Stimulated activated CD4-positive, alpha-beta T cell treated with anti-CD3 and anti-CD28 coated beads, Interleukin-2, amount 100 ng/mL, for 4 hours (primary cell): Measurements from ENCODE around the gene LSM12.
"Not testable (repeated sequence)": the region's sequence is repeated elsewhere in the genome, so short reads cannot be mapped to it uniquely, and the experiment has no call there.

Source experiments
- DNase-seq: peaks from one replicate; pipeline ENCODE4 v3.0.0-alpha.2; 2020; ENCODE audit warnings: low read depth

LSM12 gene

DNA sequence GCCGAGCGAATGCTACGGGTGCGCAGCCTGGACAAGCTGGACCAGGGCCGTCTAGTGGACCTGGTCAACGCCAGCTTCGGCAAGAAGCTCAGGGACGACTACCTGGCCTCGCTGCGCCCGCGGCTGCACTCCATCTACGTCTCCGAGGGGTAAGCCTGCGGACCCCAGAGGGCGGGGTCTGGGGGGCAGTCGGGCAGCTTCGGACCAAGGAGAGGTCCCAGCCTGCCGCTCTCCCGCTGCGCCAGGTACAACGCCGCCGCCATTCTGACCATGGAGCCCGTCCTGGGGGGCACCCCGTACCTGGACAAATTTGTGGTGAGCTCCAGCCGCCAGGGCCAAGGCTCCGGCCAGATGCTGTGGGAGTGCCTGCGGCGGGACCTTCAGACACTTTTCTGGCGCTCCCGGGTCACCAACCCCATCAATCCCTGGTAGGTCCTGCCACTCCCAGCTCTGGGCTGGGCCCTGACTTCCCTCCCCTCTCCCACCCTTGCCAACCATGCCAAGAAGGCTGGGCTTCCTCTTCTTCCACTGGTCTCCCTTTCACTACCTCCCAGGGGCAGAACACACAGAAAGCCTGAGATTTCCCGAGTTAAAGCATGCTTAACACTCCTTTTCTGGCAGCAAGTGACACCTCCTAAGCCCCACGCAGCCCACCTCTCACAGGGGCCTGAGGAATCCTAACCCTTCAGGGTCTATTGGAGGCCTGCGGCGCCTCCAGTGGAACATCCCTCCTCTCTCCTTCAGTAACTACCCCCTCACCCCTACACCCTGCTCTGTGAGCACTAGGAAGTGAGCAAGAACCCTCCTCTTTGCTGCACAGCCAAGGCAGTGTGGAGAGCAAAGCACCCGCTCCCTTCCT, 58.9 kb downstream of the LSM12 start:
- no peak for DNase-seq

DNA sequence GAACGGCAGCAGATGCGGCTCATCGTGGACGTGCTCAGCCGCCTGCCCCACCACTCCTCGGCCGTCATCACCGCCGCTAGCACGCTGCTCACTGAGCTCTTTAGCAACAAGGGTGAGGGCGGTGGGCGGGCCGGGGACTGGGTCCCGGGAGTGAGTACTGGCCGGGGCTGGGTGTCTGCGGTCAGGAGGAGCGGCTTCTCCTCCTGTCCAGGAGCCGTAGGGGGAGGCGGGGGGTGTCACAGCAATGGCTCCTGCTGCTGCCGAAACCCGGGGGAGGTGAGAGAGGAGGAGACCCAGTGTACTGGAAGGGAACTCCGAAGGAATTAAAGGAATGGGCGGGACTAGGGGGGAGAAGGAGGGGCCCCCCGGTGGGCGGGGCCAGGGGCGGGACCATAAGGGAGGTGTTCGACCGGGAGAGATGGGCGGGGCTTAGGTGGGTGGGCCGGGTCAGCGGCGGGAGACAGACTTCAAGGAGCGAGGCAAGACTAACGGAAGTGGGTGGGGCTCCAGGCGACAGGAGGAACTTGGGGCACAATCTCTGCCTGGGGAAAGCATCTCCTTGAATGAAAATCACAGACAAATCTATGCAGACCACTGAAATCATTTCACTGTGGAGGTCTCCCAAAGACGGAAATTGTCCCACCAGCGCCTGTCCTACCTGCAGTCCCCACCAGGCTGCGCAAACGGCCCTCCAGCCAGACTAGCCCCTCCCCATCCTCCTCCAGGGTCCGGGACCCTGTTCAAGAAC, 59.7 kb downstream of the LSM12 start:
- DNase-seq, result peak; percentile 97

DNA sequence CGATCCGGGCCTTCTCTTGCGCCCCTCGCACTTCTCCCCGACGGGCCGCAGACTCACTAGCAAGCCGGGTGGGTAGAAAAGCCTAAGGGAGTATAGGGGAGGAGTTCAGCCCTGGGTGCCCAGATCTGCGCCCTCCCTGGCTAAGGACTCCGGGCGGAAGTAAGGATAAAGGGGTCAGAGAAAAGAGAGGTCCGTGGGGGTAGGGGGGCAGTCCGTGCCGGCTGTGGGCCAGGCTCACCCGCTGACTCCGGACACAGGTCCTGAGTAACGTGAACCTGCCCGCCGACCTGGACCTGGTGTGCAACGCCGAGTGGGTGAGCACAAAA, 60.2 kb downstream of the LSM12 start:
- no peak for DNase-seq

DNA sequence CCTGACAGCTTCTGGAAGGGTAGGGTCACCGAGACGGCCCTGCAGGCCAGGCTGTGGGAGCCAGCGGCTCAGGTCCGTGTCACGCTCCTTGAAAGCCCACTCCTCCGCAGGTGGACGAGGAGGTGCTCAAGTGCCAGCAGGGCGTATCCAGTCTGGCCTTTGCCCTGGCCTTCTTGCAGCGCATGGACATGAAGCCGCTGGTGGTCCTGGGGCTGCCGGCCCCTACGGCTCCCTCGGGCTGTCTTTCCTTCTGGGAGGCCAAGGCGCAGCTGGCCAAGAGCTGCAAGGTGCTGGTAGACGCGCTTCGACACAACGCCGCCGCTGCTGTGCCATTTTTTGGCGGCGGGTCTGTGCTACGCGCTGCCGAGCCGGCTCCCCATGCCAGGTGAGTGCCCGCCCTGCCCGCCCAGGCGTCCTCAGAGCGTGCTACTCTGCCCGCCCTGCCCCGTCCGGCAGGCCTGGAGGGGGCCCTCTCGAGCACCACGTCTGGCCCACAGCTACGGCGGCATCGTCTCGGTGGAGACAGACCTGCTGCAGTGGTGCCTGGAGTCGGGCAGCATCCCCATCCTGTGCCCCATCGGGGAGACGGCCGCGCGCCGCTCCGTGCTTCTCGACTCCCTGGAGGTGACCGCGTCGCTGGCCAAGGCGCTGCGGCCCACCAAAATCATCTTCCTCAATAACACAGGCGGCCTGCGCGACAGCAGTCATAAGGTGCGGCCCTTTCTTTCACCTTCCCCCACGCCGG, 60.8 kb downstream of the LSM12 start:
- DNase-seq, result no peak

DNA sequence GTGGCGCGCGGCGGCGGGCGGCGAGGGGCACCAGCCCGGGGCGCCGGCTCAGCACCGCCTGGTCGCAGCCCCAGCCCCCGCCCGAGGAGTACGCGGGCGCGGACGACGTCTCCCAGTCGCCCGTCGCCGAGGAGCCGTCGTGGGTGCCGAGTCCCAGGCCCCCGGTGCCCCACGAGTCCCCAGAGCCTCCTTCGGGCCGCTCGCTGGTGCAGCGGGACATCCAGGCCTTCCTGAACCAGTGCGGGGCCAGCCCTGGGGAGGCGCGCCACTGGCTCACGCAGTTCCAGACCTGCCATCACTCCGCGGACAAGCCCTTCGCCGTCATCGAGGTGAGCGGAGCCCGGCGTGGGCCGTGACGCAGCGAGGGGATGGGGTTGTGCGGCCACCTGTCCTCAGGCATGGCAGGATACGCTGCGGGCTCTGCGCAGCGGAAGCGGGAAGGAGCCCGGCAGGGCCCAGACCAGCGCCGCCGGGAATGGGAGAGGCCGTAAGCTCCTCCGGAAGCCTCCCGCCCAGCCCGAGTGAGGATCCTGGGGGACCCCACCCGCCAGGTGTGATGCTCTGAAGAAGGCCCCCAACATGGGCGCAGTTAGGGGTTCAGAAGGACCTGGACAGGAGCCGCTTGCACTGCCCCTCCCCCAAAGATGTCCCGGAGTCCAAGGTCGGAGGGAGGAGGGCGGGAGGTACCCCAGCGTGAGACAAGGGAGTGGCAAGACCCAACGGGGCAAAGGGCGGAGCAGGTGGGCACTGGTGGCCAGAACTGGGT, 61.5 kb downstream of the LSM12 start:
- no peak for DNase-seq

DNA sequence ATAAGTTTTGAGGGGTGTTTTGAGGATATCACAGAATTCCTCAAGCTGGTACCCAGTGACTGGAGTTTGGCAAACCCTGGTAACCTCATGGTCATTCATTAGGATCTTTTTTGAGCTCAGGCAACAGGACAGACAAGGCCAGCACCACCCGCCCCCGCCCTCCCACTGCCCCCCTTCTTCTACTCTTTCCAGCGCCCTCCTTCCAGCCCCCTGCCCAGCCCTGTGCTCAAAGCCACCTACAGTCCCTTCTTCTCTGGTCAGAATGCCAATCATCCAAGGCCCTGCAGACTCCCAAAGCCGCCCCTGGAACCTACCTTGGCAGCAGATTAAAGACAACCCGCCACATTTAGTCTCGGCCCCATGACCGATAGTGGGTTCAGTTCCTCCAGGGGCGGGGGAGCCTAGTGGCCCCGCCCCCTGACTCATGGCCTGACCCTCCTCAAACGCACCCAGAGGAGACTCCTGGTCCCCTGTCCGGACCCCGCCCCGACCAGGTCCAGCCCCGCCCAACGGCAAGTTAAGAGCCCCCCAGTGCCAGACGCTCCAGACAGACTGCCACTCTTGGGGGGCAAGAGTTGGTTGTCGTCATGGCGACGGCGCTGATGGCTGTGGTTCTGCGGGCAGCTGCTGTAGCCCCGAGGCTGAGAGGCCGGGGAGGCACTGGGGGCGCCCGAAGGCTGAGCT, 62.3 kb downstream of the LSM12 start, which contains the start of gene NAGS:
TSS of gene NAGS (plus strand) at position 546 of the 684 bp plus-strand sequence. CDS start at position 588, 42 bp downstream.
- DNase-seq, result no peak

DNA sequence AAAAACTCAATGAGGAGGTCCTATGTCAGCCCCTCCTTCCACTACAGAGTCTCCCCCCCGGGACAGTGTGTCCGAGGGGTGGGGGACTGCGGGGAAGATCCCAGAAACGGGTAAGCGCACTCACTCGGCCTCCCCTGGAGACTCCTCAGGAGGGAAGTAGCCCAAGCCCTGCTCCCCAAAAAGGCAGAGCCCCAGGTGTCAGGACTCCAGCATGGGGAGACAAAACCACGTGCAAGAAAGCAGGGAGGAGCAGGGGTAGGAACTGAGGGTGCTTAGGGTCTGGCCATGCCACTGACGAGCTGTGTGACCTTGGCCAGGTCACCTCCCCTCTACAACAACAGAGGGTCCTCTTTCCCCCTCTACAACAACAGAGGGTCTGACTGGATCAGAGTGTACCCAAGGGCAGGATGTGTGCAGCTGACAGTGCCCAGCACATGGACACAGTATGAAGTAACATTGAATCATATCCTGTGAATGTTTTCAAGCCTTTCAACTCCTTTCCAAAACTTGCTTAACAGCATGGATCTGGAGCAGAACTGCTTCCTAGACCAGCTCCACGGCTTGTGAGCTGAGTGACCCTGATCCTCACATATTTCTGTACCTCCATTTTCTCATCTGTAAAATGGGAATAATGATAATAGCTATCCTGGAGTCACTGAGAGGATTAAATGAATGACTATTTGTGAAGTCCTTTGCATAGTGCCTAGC, 64.2 kb downstream of the LSM12 start:
- no peak for DNase-seq

DNA sequence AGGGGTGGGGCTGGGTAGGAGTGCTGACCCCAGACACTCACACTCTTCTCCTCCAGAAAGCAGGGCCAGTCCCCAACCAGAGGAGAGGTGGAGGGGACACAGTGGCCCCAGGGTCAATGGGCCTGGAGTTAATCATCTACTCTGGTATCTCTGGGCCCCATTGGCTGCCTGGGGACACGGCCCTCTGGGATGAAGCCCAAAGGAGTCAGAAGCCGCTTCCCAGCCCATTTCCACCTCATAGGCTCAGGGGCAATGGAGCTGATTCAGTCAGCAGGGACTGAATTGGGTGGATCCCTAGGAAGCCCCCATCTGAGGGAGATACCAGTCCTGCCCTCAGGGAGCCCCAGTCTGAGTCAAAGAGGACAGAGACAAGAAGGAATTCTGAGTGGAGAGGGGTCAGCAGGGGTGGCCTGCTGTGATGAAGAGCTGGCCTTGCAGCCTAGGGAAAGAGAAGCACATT, 65.0 kb downstream of the LSM12 start:
- DNase-seq, result no peak

DNA sequence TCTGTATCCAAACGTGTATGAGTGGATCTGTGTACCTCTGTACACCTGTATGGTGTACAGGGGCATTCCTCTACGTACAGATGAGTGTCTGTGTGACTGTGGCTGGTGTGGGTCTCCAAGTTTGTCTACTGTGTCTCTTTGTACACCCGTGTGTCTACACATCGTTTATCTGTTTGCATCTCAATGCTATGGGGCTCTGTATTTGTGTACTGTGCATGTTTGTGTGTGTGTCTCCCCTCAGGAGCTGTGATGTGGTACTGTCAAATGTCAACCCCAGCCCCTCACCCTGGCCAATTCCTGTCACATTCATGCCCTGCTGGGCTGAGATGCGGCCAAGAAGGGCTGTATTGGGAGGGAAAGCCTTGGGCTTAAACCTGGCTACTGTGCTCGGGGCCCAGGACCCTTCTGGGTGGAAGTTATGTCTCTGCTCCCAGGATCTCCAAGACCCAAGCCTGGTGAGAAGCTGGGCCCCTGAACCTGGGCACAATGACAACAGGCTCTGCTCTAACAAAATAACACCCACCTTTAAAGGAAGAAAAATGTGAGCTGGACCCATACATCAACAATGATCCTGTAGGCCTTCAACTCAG, 65.5 kb downstream of the LSM12 start:
- DNase-seq, result no peak

DNA sequence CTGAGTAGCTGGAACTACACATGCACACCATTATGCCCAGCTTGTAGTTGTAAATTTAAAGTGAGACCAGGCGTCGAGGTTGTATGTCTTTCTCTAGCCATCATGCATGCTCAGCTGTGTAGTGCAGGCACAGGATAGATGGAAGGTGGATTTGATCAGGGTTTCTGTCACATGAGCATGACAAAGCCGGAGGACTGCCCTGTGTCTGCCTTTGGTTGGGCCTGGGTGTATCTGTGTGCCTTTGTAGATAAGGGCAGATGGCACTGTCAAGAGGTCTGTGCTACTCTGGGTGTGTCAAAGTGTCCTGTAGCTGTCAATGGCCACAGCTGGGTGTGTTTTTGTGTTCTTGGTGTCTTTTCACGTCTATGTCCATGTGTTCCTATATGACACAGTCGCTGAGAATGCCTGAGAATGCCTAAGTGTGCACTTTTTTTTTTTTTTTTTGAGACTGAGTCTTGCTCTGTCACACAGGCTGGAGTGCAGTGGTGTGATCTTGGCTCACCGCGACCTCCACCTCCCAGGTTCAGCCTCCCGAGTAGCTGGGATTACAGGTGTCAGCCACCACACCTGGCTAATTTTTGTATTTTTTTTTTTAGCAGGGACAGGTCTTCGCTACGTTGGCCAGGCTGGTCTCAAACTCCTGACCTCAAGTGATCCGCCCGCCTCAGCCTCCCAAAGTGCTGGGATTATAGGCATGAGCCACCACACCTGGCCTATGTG, 66.2 kb downstream of the LSM12 start:
- DNase-seq, result no peak

DNA sequence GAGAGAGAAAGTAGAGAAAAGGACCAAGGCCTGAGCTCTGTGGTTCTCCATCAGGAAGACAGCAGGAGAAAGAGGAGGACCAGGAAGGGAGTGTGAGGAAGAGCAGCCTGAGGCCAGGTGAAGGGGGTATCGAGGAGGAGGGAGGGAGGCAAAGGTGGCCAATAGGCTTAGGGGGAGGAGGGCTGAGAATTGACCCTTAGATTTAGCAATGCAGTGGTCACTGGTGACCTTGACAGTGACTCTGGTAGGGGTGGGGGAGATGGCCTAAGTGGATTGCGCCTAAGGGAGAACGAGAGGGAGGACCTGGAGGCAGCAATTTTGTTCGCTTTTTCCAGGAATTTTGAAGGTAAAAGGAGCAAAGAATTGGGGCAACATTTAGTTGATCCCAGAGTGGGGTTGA, 67.4 kb downstream of the LSM12 start:
- no peak for DNase-seq

DNA sequence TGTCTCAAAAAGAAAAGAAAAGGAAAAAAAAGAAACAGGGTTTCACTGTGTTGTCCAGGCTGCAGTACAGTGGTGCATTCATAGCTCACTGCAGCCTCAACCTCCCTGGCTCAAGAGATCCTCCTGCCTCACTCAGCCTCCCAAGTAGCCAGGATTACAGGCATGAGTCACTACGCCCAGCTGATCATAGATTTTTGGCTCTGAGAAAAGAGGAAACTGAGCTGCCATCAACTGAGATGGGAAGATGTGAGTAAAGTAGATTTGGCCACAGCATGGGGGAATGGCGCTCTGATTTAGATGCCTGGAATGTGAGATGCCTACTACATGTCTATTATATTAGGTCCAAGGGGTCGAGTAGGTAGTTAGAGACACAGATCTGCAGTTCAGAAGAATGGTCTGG, 67.9 kb downstream of the LSM12 start:
- no peak for DNase-seq

DNA sequence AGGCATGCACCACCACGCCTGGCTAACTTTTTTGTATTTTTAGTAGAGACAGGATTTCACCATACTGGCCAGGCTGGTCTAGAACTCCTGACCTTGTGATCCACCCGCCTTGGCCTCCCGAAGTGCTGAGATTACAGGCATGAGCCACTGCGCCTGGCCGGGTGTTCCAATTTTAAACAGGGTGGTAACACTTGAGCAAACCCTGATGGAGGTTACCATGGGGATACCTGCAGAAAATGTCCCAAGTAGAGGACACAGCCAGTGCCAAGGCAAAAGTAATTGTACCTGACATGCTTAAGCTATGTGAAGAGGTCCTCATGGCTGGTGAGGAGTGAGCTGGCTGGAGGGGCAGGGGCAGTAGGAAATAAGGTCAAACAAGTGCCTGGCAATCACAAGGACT, 69.3 kb downstream of the LSM12 start:
- DNase-seq, result not testable (repeated sequence)

DNA sequence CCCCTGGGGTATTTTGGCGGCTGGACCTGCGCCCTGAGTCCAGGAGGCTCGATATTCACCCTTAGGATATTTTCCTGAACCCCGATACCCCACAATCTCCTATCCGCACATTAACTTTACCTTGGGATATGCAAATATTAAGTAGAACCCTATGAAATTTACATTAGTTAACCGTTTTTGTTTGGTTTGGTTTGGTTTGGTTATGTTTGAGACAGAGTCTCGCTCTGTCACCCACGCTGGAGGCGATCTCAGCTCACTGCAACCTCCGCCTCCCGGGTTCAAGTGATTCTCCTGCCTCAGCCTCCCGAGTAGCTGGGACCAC, 71.4 kb downstream of the LSM12 start:
- no peak for DNase-seq

DNA sequence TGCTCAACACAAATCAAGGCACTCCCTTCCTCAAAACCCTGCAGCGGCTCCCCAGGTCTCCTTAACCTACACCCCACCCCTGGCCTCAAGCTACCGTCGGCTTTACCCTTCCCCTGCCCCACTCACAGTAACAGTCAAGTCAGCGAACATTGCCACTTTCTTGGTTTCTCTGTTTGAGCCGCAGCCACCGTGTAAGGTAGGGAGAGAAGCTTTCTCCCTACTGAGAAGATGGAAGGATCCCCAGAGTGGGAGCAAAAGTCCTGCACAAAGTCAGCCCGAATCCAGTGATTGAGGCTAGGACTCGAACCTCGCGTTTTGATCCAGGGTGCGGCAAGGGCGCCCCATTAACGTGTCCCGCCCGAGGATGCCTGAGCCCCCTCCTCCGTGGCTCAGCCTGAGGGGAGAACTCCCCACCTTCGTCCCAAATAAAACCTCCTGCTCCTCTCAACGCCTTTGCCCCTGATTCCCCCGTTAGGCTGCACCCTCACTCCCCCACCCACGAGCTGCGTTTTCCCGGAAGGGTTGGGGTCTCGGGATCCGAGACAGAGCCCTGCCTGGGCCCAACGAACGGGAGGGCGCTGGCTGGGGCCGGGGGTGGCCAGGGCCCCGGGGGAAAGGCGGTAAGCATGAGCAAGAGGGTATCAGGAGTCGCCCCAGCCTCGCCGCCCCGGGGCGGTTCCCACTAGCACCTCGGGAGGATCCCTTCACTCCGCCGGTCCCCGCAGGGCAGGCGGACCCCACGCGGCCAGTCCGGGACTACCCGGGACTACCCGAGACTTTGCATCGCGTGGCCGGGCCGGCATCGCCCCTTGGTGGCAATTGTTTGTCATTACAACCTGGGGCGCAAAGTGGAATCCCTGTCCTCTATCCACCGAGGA, 72.0 kb downstream of the LSM12 start:
- DNase-seq, result peak; percentile 38

DNA sequence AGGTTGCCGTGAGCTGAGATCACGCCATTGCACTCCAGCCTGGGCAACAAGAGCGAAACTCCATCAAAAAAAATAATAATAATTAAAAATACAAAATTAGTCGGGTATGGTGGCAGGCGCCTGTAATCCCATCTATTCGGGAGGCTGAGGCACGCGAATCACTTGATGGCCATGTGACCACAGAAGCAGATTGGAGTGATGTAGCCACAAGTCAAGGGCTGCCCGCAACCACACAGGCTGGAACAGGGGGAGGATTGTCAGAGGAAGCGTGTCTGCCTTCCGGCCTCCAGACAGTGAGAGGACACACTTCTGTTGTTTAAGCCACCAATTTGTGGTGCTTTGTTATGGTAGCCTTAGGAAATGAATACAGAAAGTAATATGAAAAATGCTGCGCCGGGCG, 73.8 kb downstream of the LSM12 start:
- no peak for DNase-seq

DNA sequence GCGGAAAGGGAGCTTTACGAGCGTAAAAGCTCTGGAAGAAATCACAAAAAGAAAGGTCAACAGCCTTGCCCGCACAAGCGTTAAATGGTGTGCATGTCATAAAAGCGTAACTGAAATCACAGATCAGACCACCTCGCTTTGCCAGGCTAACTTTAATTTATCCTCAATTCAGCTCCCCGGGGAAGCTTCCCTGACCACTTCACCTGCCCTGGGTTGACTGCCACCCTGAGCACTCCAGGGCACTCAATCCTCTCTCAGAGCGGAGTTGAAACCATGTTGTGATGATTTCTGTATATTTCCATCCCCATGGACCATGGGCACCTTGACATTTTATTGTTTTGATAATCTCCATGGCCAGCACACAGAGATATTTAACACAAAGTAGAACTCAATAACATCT, 78.2 kb downstream of the LSM12 start:
- DNase-seq, result no peak

DNA sequence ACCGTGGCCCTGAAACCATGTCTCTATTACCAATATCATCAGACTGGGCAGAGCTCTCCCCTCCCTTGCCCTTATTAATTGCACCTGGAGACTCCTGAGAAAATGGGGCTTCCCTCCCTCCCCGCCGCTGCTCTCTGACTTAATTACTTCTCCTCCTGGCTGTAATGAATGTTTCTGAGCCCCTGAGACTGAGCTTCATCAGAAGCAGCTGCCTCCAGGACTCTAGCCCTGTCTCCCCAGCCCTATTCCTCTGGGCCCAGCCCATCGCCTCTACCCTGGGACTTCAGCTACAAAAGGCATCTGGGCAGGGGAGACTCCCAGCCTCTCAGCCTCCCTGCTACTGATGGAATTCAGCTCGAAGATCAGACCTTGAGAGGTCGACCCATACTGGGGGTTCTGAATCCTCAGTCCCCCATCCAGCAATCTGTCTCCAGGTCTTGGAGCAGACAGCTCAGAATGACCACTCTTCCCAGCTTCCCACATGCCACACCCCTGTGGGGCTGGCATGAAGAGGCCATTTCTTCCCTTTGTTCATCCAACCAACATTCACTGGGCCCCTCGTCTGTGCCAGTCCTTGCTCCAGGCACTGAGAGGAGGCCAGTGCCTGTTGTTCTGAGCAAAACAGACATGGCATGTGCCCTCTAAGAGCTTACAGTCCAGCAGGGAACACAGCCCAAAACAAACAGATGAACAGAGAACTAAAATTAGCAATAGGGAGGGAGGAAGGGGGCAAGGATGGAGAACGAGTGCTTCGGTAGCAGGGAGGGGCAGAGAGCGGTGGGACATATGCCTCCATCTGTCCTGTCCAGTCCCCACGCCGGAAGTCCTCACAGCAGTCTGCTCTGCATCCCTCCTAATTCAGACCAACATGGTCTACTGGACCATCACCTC, 79.1 kb downstream of the LSM12 start:
- DNase-seq, result no peak
